Adrenal gland (tissue), 5 donors: ENCODE results near the gene ZYG11B.

Source experiments
- POLR2A ChIP-seq, 2 donors: fragments of 450-650 bp; IDR thresholded peaks; one replicate each; pipeline ENCODE4 v1.6.1; 2017; ENCODE audit warnings: antibody characterized with exemption in 2 of 2, mild to moderate bottlenecking in 2 of 2, moderate library complexity in 1 of 2
- TF ChIP-seq, protein P1 (sequence below), 6 experiments: fragments of 450-650 bp in 4 of 6; fragments of 200-600 bp in 2 of 6; sonication (generic) in 1 of 6; IDR thresholded peaks; 1 replicate in 5 of 6; 2 replicates in 1 of 6; pipeline versions ENCODE4 v1.5.1 to v1.8.0; 2016 to 2021; ENCODE audit warnings: antibody characterized with exemption in 6 of 6, mild to moderate bottlenecking in 2 of 6, moderate library complexity in 1 of 6
- donor health status: DM: no; HTN: no; CAD: no.

DNA sequence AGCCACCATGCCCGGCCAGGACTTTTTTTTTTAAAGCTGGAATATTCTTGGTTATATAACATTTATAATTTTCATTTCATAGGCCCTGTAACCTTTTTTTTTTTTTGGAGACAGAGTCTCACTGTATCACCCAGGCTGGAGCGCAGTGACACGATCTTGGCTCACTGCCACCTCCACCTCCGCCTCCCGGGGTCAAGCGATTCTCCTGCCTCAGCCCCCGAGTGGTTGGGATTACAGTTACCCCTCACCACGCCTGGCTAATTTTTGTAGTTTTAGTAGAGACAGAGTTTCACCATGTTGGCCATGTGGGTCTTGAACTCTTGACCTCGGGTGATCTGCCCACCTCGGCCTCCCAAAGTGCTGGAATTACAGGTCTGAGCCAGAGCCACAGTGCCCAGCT, 12.6 kb downstream of the ZYG11B start:
- TF ChIP-seq, protein P1, sequence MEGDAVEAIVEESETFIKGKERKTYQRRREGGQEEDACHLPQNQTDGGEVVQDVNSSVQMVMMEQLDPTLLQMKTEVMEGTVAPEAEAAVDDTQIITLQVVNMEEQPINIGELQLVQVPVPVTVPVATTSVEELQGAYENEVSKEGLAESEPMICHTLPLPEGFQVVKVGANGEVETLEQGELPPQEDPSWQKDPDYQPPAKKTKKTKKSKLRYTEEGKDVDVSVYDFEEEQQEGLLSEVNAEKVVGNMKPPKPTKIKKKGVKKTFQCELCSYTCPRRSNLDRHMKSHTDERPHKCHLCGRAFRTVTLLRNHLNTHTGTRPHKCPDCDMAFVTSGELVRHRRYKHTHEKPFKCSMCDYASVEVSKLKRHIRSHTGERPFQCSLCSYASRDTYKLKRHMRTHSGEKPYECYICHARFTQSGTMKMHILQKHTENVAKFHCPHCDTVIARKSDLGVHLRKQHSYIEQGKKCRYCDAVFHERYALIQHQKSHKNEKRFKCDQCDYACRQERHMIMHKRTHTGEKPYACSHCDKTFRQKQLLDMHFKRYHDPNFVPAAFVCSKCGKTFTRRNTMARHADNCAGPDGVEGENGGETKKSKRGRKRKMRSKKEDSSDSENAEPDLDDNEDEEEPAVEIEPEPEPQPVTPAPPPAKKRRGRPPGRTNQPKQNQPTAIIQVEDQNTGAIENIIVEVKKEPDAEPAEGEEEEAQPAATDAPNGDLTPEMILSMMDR (IDR thresholded peaks at IDR 0.05), result no peak
- no peak for TF ChIP-seq POLR2A (IDR thresholded peaks at IDR 0.05)
